Pancreas (tissue), 10 donors: ENCODE results near the gene DLG2. TPM values are rescaled to one million over a fixed set of nuclear protein-coding genes. Genes with fewer than 3 reads are reported as not detected.

Source experiments
- ATAC-seq, 4 donors: fragments of 200-7000 bp; cut with Tn5 transposase; one replicate each; pipeline versions ENCODE4 v1.8.0 to v1.9.1; 2020; ENCODE audit warnings: mild to moderate bottlenecking in 4 of 4, moderate library complexity in 4 of 4
- DNase-seq, 6 donors: peaks; one replicate each; pipeline ENCODE4 v3.0.0-alpha.2; 2020
- FAIRE-seq: peaks from 2 replicates; lab custom pipeline; 2012; peaks lifted over from hg19 to GRCh38; lab: Jason Lieb, UNC
- H3K27ac ChIP-seq, 4 donors: fragments of 200-600 bp; sonication (generic); 1 replicate in 3 of 4; 2 replicates in 1 of 4; pipeline versions ENCODE4 v1.5.0 to v1.8.0; 2020
- H3K27me3 ChIP-seq, 4 donors: fragments of 200-600 bp; one replicate each; pipeline ENCODE4 v1.8.0; 2021
- H3K36me3 ChIP-seq, 3 donors: fragments of 200-600 bp; sonication (generic) in 1 of 3; one replicate each; pipeline versions ENCODE4 v1.5.0 to v1.8.0; 2020 to 2021
- H3K4me1 ChIP-seq, 3 donors: fragments of 200-600 bp; one replicate each; pipeline ENCODE4 v1.8.0; 2021
- H3K4me3 ChIP-seq, 4 donors: fragments of 200-600 bp; sonication (generic) in 2 of 4; one replicate each; pipeline versions ENCODE4 v1.5.0 to v1.8.0; 2020 to 2021
- H3K9me3 ChIP-seq, 4 donors: fragments of 200-600 bp; one replicate each; pipeline ENCODE4 v1.8.0; 2021
- CTCF ChIP-seq, 4 donors: fragments of 200-600 bp; sonication (generic) in 3 of 4; IDR thresholded peaks; one replicate each; pipeline versions ENCODE4 v1.5.0 to v1.8.0; 2021; ENCODE audit warnings: antibody characterized with exemption in 4 of 4
- WGBS, 2 donors: extraction: QIAGEN DNeasy Blood & Tissue Kit; methylation state at CpG; one replicate each; pipeline ENCODE4 v1.1.7; 2013; 5-methylcytosine and 5-hydroxymethylcytosine counted together
- intact Hi-C, 3 donors: fragments of 100-400 bp; cut with DNase I; formaldehyde crosslinking; loops; one replicate each; pipeline versions ENCODE4 v1.11.1 to v1.14.2; 2022
- polyA plus RNA-seq, 2 donors: library from polyadenylated mRNA; stranded (reverse); fragments of 200-250 nt; gene quantifications; one replicate each; pipeline ENCODE4 v1.2.3, GENCODE V29; 2013
- total RNA-seq, 6 donors: library from RNA; stranded (reverse); fragmentation: NEBNext Ultra II Directional in 4 of 6; extraction: Animal tissue kit (Norgen Biotek cat#: 25700) in 4 of 6; gene quantifications; one replicate each; pipeline versions ENCODE4 v1.2.1 to v1.2.4, GENCODE V29; 2021 to 2023
- donor health status: healthy with polysubstance abuse.
- donor health status: DM: no; HTN: no; CAD: no; lungs with moderate emphysema.
- donor health status: DM: no; HTN: no; CAD: no.
- donor health status: control.
- donor health status: control.
- donor health status: Bipolar disorder and iron deficiency.
- donor health status: DM: yes; HTN: yes; CAD: no.
- donor health status: DM: no; HTN: no; CAD: no.
- donor health status: DM: no; HTN: no; CAD: no.
- donor health status: DM: yes; HTN: yes; CAD: no.

Gene DLG2
- total and polyA plus RNA-seq, 8 donors, result 1.2 to 5.4 (median 3.6) TPM

- no peak for TF ChIP-seq CTCF (IDR thresholded peaks at IDR 0.05)
- Histone ChIP-seq H3K9me3 (no peaks in the 10 kb centered on the region), H3K27me3 (no peaks in the 10 kb centered on the region), H3K4me3 (no peak overlapping the region), H3K27ac (no peak overlapping the region), H3K4me1 (no peaks in the 10 kb centered on the region), H3K36me3 (no peaks in the 10 kb centered on the region)
- WGBS, 2 donors, result 13 to 19% methylated on average over 9 of the region's 9 CpGs
- intact Hi-C loops, result no loop called here
- FAIRE-seq, result no peak
- DNase-seq, result peak in 3 of 6 donors; percentile 22 to 26 (median 23)
- peak; percentile 83 to 95 (median 91) for ATAC-seq
Measured at GRCh38 chr11:83691451-83691950, 1935.6 kb downstream of the DLG2 start.

GRCh38 chr11:83689144-83689780, 1937.9 kb downstream of the DLG2 start:
- no peak for TF ChIP-seq CTCF (IDR thresholded peaks at IDR 0.05)
- no peaks in the 10 kb centered on the region for H3K27me3 ChIP-seq
- ATAC-seq (no peak), DNase-seq (no peak), FAIRE-seq (no peak)
- no peaks in the 10 kb centered on the region for H3K9me3 ChIP-seq
- no peaks in the 10 kb centered on the region for H3K36me3 ChIP-seq
- intact Hi-C loops, result no loop called here
- 87 to 100% methylated on average over 1 of the region's 1 CpG for WGBS, 2 donors
- no peaks in the 10 kb centered on the region for H3K4me1 ChIP-seq
- no peak overlapping the region for H3K27ac ChIP-seq
- no peak overlapping the region for H3K4me3 ChIP-seq

DNA sequence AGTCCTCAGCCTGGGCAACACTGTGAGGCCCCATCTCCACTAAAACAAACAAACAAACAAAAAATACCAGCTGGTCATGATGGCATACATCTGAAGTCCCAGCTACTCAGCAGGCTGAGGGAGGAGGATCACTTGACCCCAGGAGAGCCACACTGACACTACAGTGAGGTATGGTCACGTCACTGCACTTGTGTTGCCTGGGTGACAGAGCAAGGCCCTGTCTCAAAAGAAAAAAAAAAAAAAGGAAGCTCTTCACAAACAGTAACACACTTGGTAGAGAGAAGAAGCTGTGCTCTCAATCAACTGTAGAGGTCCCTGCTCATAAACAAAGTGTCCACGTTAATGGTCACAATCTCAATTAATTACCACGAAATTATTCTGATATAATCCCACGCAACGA, 1939.4 kb downstream of the DLG2 start:
- H3K36me3 ChIP-seq, result no peaks in the 10 kb centered on the region
- DNase-seq, result no peak

DNA sequence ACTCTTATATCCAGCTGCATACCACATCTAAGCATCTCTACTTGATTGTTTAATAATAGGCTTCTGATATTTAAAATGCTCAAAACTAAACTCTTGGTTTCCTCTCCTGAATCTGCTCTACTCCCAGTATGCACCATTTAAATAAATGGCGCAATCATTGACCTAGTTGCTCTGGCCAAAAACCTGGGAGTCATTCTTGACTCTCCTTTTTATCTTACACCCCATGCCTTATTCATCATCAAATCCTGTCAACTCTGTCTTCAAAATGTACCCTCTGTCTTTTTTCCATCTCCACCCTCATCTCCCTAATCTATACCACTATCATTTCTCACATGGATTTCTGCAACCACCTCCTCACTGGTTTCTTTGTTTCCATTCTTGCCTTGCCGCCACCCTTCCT, 1941.4 kb downstream of the DLG2 start:
- FAIRE-seq (no peak), ATAC-seq (no peak), DNase-seq (no peak)
- no peak overlapping the region for H3K4me3 ChIP-seq
- no peaks in the 10 kb centered on the region for H3K27me3 ChIP-seq
- no peak for TF ChIP-seq CTCF (IDR thresholded peaks at IDR 0.05)
- intact Hi-C loops, result no loop called here
- H3K27ac ChIP-seq, result no peak overlapping the region
- 97 to 98% methylated on average over 2 of the region's 2 CpGs for WGBS, 2 donors
- no peaks in the 10 kb centered on the region for H3K4me1 ChIP-seq
- H3K9me3 ChIP-seq, result no peaks in the 10 kb centered on the region
- H3K36me3 ChIP-seq, result no peaks in the 10 kb centered on the region

More for the DNA sequence above, 1939.4 kb downstream of the DLG2 start:
- Histone ChIP-seq H3K4me3 (no peak overlapping the region), H3K9me3 (no peaks in the 10 kb centered on the region), H3K27me3 (no peaks in the 10 kb centered on the region), H3K4me1 (no peaks in the 10 kb centered on the region), H3K27ac (no peak overlapping the region)
- FAIRE-seq (no peak), ATAC-seq (peak in 1 of 4 donors; percentile 8)
- intact Hi-C loops, result no loop called here
- WGBS, 2 donors, result 87 to 90% methylated on average over 5 of the region's 5 CpGs
- no peak for TF ChIP-seq CTCF (IDR thresholded peaks at IDR 0.05)

DNA sequence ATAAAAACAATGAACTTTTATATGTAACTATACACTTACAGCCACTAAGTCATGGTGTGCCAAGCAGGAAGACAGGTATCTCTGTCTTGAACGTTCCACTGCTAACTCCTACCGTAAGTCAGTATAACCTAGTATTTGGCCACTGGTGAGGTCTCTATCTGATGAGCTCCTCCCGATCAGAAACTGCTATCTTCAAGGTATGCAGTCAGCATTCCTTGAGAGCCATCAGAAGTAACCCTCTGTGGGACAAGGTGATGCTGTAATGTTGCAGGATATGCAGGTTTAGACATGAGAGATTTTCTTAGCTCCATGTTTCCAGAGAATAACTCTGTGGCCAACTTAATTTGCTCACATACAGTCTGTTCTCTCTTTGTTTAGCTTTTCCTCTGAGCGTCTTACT, 1943.1 kb downstream of the DLG2 start:
- ATAC-seq (no peak), FAIRE-seq (no peak), DNase-seq (no peak)
- intact Hi-C loops, result no loop called here
- no peaks in the 10 kb centered on the region for H3K4me1 ChIP-seq
- TF ChIP-seq CTCF (IDR thresholded peaks at IDR 0.05), result no peak
- WGBS, 2 donors, result 88 to 89% methylated on average over 4 of the region's 4 CpGs
- no peaks in the 10 kb centered on the region for H3K27me3 ChIP-seq
- no peaks in the 10 kb centered on the region for H3K36me3 ChIP-seq
- no peak overlapping the region for H3K27ac ChIP-seq
- no peak overlapping the region for H3K4me3 ChIP-seq
- no peaks in the 10 kb centered on the region for H3K9me3 ChIP-seq
